DMS114 treated with DMSO at 0.1 percent for 48 hours (cell line): ENCODE data around the gene GNAQ.

Experiments used
- DNase-seq: peaks from one replicate; lab custom pipeline; 2025; ENCODE audit not compliant: unreplicated experiment; lab: John Stamatoyannopoulos, UW

GNAQ gene

DNA sequence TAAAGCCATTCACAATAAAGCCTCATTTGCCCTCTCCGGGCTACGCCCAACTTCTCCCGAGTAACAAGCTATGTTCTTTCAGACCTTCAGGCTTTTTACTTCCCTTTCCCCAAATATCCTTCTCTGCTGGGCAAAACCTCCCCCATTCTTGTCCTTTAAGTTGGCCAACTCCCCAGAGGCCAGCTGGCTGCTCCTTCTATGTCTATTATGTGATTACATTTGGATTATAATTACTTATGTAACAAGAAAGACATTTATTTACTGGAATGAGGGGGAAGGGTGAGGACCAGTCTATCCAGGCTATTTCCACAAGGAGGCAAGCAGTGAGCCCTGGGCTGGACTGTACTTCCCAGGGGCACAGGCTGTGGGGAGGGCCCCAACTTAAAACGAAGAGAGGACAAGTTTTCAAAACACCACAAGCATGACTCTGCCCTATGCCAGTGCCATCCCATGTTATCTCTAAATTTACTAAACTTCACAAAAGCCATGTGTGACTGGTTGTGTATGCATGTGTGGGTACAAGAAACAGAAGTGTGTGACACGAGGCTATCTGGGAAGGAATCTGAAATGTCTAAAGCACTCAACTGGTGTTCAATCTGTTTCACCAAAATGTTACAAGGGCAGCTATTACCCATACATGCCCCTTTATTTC, 84.5 kb downstream of the GNAQ start:
- no peak for DNase-seq

DNA sequence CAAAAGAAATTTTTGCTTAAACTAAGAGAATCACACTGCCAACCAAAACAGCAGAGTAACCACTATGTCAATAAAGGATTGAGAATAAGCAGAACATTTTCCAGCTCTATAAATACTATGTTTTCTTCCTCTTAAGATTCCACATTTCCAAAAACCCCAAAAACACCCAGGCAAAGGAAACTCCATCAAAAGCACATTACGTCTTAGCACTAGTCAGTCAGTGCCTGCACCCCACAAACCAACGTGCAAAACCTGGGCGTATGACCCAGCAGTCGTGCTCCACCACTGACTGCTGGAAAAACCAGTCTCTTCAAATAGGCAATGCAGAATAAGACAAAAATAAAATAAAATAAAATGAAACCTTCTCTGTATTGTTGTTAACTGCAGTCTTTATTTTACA, 85.3 kb downstream of the GNAQ start:
- no peak for DNase-seq

DNA sequence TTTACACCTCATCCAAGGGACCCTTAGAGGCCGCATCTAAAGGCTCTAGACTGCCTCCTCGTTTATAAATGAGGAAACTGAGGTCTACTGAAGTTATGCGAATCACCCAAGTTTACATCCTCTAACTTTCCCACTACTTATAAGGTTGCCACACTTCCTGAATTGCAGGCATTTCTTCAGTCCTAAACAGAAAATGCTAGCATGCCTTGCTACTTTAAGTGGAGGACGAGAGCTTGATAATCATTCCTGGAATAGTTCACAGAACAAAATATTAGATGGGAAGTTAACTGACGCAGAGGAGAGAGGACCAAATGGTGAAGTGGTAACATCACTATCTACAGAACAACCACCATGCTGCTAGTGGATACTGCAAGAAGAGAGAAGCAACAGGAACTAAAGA, 85.8 kb downstream of the GNAQ start:
- DNase-seq = no peak

DNA sequence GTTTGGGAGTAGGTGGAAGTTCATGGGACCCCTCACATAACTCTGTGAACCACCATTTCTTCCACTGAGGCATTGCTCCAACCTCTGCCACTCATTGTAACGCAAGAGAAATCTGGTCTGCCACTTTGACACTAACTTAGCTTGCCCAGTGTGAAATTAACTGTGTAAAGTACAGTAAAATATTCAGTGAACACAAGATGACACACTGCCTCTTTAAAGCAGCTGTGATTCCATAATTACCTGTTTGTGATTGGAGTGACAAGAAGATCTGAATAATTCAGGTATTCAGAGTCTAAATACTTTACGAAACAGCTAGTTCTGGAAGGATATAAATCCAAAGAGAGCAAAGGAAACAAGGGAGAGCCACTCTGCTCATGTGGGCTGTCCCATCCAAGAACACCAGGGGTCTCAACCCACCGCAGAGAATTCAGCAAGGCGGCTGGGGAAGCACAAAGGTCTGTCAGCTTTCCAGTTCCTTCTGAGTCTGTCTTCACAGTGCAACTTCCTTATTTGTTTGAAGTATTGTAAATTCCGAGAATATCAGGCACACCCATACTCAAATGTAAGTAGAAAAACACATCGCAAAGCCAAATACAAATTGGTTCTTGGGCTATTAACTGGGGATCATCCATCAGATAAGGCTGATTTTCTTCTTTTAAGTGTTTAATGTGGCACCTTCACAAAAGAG, 86.9 kb downstream of the GNAQ start:
- DNase-seq = no peak

DNA sequence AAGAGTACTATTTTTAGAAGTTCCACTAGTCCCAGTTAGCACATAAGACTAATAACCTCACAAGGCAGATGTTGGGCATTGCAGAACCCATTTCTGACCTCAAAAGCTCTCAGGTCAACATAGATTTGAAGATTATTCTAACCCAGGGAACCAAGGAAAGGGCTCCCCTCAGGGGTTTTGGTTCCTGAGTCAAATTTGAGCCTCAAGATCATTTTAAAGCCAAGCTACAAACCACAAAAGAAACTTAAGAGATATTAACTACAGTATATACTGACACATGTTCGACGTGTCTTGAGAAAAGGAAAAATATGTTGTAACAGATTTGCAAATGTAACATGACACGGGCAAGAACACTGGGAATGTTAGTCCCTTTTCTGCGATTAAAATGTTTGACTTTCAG, 88.6 kb downstream of the GNAQ start:
- DNase-seq = no peak

DNA sequence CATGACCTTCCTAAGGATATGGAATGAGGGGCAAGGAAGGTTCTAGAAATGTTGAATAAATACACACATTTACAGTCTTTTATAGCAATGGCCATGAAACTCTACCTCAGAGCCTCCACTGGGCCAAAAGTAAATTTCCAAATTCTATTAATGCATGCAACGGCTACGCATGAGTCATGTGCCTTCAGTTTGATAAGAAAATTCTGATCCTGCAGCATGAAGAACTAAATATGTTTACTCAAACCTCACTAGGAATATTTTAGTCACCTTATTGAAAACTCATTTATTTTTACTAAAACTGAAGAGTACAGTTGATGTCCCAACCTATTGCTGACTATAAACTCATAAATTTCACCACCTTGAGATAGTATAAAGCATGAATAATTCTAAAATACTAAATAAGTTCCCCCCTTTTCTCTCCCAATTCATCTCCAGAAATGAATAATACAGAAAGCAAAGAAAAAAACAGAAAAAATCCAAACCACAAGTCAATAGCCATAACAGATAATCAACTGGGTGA, 92.4 kb downstream of the GNAQ start:
- DNase-seq = no peak

DNA sequence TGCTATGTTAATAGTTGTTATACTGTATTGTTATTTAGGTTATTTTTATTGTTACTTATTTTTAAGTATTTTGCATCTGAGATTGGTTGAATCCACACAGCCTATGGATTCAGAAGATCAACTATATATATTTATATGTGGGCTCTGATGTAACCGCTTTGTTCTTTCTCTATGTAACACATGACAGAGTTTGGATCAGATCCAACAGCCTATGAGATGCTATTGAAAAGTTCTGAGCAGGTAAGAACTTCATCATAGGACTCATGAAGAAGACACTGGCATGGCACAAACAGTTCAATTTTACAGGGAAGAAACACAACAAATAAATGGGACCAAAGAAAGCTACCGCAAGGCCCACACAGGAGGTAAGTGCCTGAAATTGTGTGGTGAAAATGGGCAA, 93.4 kb downstream of the GNAQ start:
- no peak for DNase-seq

DNA sequence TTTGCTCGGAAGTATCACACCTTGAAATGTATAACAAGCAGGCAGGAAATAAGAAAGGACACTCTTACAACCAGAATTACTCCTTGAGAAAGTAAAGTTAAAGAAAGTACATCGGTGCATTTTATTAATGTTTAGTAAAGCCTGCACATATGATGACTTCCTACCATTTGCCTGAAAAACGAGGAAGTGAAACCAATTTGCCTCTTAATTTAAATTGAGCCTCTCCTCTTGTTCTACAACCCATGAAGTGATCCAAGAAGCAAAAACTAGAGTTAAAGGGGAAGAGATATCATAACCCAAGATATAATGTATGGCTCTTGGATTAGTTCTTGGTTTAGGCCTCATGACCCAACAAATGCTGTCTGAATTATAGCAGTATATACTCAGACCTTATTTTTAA, 95.6 kb downstream of the GNAQ start:
- no peak for DNase-seq

DNA sequence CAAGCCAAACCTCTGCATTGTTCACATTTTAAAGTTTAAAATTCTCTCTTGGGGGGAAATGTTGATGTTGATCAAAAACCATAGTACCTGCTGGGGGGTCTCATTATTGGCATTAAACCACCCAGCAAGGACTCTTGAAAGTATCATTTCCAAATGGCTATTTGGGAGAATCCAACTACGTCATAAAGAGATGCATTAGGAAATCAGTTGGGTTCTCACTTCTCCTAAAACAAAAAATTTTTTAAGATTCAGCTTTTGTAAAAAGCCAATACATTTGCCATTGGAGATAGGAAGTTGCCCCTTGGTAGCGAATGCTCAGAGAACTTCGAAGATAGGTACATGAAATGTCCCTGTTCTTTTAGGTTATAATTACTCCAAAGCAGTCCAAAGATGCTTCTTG, 96.4 kb downstream of the GNAQ start:
- no peak for DNase-seq

DNA sequence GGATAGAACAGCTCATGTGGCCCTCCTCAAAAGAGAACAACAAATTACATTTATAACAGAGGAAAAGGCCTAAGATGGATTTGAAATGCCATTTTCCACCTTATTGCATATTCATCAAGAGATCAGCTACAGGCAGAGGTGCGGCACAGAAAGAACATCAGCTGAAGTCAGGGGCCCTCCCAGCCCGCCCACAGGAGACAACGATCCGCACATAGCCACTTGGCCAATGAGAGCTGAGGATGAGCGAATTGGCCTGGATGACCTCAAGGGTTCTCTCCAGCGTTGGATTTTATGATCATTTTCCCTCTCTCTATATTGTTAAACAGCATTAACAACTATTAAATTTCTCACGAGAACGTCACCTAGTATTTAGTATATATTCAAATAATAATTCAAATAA, 97.6 kb downstream of the GNAQ start:
- no peak for DNase-seq

DNA sequence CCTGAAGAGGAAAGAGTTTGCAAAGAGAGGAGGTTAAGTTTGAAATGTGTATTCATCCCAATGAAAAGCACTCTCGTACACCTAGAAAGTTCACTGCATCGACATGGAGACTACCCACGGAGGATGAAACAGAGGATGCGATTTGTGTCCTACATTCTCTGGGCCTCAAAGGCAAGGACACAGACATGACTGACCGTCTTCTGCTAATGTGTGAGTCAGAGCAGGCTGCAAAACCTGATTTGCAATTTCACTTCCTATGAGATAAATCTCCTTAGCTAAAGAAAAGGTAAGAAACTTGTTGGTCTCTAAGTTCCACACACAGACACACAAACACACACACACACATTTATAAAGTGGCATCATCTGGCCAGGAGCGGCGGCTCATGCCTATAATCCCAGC, 98.6 kb downstream of the GNAQ start:
- DNase-seq = no peak

DNA sequence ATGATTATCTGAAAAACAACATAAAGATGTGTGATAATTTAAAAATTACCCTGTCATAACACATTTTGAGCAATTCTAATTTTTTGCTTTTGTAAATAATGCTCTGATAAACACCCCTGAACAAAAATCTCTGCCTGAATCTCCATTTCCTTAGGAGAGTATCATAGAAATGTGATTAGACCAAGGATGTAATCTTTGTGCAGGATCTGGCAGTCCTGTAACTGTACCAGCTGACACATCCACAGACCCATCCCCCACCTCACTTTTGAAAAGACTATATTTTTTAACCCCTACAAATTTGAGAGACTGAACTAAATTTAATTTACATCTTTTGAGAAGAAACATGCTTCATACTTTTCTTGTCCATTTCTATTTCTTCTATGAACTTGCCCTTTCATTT, 101.7 kb downstream of the GNAQ start:
- DNase-seq = no peak

DNA sequence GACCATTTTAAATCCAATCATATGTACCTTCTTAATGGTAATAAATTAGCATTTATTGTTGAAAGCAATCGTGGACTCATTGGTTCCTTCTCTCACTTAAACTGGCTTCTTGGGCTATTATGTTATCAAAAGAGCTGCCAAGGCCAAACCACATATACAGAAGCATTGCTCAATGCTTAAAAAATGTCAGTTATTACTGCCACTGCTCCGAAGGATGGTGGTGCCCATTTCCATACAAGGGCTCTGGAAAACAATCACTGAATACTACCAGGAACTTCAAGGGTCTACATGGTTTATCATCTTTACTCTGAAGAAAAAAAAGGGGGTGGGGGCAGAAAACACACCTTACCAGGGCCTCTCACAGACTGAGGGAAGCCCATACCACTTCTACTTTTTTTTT, 104.3 kb downstream of the GNAQ start:
- DNase-seq = no peak

DNA sequence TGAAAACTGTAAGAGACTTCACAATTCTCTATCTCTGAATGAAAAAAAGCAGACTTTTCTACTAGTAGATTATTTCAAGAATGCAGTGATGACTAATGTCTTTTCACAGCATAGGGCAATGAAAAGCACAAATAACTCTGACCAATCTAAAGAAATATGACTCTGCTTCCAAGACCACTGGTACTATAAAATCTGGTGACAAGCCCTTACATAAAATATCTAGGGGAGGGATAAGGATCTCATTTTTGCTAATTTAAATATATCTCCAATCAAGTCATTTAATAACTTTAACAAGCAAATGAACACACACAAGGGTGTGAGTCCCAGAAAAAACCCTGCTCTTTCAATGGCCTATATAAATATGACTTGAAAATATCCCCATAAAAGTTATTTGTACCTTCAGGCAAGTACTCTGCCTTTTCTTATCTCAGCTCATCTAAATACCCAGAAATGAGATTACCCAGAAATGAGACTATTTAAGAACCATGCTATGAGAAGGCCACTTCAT, 105.2 kb downstream of the GNAQ start:
- no peak for DNase-seq

DNA sequence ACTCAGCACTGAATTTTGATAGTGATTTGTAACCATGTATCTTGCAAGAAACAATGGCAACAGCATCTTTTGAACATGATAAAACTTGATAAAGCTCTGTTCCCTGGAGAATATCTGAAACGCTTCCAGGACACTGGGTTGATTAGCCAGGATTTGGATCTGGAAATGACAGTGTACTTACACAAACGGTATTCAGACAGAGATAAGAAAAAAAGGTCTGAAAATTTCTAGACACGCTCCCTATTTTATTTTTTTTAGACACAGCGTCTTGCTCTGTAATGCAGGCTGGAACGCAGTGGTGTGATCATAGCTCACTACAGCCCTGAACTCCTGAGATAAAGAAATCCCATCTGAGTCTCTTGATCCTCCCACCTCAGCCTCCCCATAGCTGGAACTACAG, 109.0 kb downstream of the GNAQ start:
- no peak for DNase-seq

DNA sequence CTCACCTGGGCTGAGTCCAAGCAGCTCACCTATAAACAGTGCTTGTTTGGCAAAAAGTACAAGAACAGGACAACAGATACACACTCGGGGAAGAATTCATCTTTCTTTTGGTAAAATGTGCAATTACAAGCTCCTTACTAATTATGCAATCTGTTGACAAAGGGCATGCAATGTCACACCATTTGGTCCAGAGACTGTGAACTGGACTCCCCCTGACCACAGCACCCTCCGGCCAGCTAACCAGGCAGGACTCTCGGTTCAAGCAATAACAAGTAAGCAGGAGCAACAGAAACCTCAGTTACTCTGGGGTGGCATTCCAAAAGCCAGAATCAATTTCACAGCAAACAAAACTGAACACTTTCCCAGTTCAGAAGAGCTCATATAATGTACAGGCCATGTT, 113.8 kb downstream of the GNAQ start:
- DNase-seq = no peak

DNA sequence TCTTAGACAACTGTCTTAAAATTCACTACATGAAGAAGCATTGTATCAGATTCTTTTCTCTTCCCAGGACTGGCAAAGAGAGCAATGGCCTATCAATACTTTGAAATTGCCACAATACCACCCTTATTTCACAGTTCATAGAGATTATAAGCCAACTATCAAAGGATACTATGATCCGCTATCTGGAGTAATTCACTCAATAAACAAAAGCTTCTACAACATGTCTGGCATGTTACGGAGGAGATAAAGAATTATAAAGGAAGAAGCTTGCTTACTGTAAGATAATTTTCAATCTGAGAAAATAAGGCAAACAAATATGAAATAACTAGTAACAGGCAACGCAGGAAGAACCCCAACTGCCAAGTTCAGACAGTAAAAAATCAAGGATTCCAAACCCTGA, 114.8 kb downstream of the GNAQ start:
- DNase-seq = no peak

DNA sequence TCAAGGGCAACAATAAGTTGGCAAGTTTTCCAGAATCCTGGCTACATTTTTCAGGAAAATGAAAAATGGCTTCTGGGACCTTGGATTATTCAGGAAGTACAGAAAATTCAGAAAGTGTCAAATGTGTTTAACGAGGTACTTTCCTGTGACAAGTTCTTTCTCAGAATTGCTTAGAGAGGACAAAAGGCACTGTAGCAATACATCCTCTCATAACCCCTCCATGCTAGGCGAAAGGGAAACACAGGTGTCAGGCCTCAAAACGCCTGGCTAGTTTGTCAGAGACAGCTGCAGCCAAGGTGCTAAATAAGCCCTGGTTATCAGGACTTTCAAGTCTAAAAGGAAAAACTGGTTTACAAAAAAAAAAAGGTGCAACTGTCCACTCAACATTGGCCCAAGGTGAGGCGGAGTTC, 115.2 kb downstream of the GNAQ start:
- DNase-seq = no peak

DNA sequence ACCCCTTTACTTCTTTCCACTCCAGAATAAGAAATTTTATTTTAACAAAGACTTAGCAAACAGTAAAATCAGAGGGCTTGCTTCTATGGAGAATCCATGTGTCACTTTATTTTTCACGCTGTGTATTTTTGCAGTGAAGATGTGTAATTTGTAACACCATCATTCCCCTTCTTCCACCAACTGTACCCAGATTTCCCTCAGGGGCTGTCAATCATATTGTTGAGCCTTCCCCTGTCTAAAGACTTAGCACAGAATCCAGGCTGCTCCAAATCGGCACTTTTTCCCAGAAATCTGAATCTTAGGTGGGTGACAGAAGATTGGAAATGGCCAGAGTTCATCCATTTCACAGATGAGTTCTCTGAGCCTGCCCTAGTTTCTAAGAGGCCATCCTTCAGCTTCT, 115.9 kb downstream of the GNAQ start:
- DNase-seq = no peak

DNA sequence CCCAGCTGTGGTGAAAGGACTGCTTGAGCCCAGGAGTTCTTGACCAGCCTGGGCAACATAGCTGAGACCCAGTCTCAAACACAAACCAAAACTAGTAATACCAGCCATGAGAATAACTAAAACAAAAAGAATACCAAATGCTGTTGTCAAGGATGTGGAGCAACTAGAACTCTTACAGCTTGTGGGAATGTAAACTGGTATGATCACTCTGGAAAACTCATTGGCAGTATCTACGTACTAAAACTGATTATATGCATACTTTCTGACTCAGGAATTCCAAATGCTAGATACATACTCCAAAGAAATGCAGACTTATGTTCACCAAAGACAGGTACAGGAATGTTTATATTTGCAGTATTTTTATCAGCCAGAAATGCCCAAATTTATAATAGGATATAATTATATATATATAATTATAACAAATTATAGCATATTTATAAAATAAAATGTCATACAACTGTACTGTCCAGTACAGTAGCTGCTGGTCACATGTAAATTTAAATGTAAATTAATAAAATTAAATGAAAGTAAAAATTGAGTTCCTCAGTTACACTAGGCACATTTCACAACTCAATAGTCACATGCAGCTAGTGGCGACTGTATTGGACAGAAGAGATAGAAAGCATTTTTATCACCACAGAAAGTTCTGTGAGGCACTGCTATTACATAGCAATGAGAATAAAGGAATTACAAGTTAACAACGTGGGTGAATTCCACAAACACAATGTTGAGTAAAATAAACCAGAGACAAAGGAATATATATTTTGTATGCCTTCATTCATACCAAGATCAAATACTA, 118.5 kb downstream of the GNAQ start:
- DNase-seq = no peak

DNA sequence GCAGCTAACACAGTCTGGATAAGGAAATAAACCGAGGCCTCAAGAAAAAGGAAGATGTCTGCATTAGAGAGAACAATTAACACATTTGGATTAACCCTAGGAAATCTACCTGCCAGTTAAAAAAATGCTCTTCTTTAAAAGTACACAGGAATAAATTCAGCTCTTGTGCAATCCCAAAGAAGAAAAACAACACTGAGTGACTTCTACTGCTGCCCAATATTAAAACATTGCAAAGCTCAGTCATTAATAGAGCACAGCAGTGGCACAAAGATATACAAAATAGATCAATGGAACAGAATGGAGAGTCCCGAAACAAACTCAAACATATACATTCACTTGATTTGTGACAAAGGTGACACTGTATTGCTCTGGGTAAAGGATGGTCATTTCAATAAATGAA, 119.7 kb downstream of the GNAQ start:
- DNase-seq = no peak

DNA sequence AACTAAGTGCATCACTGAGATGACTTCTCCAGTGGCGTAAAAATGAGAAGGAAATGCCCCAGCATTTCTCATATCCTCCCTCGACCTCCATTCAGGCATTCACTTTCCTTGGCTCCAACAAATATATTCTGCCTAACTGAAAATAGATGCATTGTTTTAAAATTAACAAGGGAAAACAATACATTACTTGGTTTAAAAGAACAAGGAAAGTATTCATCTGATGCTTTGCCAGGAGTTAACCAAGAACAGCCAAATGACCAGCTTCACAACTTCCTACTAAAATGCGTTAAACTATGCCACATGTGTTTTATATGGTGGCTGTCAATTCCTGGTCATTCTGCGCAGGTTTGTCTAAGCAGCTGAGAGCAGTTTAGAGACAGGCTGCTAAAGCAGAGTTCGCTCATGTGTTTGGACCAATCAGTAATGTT, 121.4 kb downstream of the GNAQ start:
- no peak for DNase-seq
